ENCODE data around the gene TMEM61. TPM values are rescaled to one million over a fixed set of nuclear protein-coding genes. Genes with fewer than 3 reads are reported as not detected.
"Not testable (repeated sequence)": the region's sequence is repeated elsewhere in the genome, so short reads cannot be mapped to it uniquely, and the experiment has no call there.

Gene TMEM61
- total RNA-seq, 1 donor from 2014 or later, result not detected

GRCh38 chr1:54998677-54999076 lies 18.2 kb downstream of the TMEM61 start, which contains the start of gene BSND:
Gene BSND (plus strand): TSS chr1:54998933. CDS start chr1:54999187, 254 bp downstream.
- no peak for DNase-seq (ENCODE audit: extremely low read depth, low read depth, low spot score)

GRCh38 chr1:55000110-55001085 lies 20.0 kb downstream of the TMEM61 start:
- no peak for DNase-seq (ENCODE audit: extremely low read depth, low read depth, low spot score)

- DNase-seq (ENCODE audit: extremely low read depth, low read depth, low spot score), result no peak
Observed at GRCh38 chr1:55001311-55001710, 20.9 kb downstream of the TMEM61 start.

GRCh38 chr1:55002686-55003085 lies 22.3 kb downstream of the TMEM61 start:
- DNase-seq (ENCODE audit: extremely low read depth, low read depth, low spot score), result no peak

GRCh38 chr1:55005351-55006140 lies 25.1 kb downstream of the TMEM61 start:
- no peak for DNase-seq (ENCODE audit: extremely low read depth, low read depth, low spot score)

- DNase-seq (ENCODE audit: extremely low read depth, low read depth, low spot score), result no peak
Observed at GRCh38 chr1:55006931-55007330, 26.5 kb downstream of the TMEM61 start.

GRCh38 chr1:55007625-55008024 lies 27.2 kb downstream of the TMEM61 start:
- DNase-seq (ENCODE audit: extremely low read depth, low read depth, low spot score), result no peak

- no peak for DNase-seq (ENCODE audit: extremely low read depth, low read depth, low spot score)
Observed at GRCh38 chr1:55010194-55010886, 29.9 kb downstream of the TMEM61 start.

GRCh38 chr1:55010887-55011217 lies 30.4 kb downstream of the TMEM61 start:
- DNase-seq (ENCODE audit: extremely low read depth, low read depth, low spot score), result no peak

GRCh38 chr1:55012661-55013060 lies 32.2 kb downstream of the TMEM61 start:
- no peak for DNase-seq (ENCODE audit: extremely low read depth, low read depth, low spot score)

- no peak for DNase-seq (ENCODE audit: extremely low read depth, low read depth, low spot score)
Observed at GRCh38 chr1:55015123-55015522, 34.7 kb downstream of the TMEM61 start.

GRCh38 chr1:55015731-55016620 lies 35.5 kb downstream of the TMEM61 start:
- no peak for DNase-seq (ENCODE audit: extremely low read depth, low read depth, low spot score)

- DNase-seq (ENCODE audit: extremely low read depth, low read depth, low spot score), result no peak
Observed at GRCh38 chr1:55018395-55018794, 38.0 kb downstream of the TMEM61 start.

- DNase-seq (ENCODE audit: extremely low read depth, low read depth, low spot score), result peak; percentile 23
Observed at GRCh38 chr1:55021942-55022546, 41.6 kb downstream of the TMEM61 start.

GRCh38 chr1:55024163-55024562 lies 43.7 kb downstream of the TMEM61 start:
- DNase-seq (ENCODE audit: extremely low read depth, low read depth, low spot score), result not testable (repeated sequence)

- not testable (repeated sequence) for DNase-seq (ENCODE audit: extremely low read depth, low read depth, low spot score)
Observed at GRCh38 chr1:55026682-55027081, 46.3 kb downstream of the TMEM61 start.

- not testable (repeated sequence) for DNase-seq (ENCODE audit: extremely low read depth, low read depth, low spot score)
Observed at GRCh38 chr1:55031098-55031497, 50.7 kb downstream of the TMEM61 start.

- no peak for DNase-seq (ENCODE audit: extremely low read depth, low read depth, low spot score)
Observed at GRCh38 chr1:55033265-55033614, 52.8 kb downstream of the TMEM61 start.

- no peak for DNase-seq (ENCODE audit: extremely low read depth, low read depth, low spot score)
Observed at GRCh38 chr1:55034476-55035133, 54.2 kb downstream of the TMEM61 start.
